Calu3 (cell line): ENCODE results near the gene FLII. TPM values are rescaled to one million over a fixed set of nuclear protein-coding genes. Genes with fewer than 3 reads are reported as not detected.
A peak's percentile ranks its signal among the peaks of the same experiment; 100 is the strongest.

Experiments
- BruUV-seq: library from RNA; stranded (reverse); fragments of 400-500 nt; replicated peaks from 2 replicates; lab custom pipeline; 2021; lab: Mats Ljungman, UMichigan
- CTCF ChIA-PET: fragments of 300-600 bp; sonication (Branson Sonifier 250); formaldehyde crosslinking; loops from one replicate; lab custom pipeline; 2022; ENCODE audit warnings: antibody characterized with exemption; lab: Charles Lee
- DNase-seq: peaks from one replicate; pipeline ENCODE4 v3.0.0; 2022
- H3K27ac Mint-ChIP-seq: one replicate; pipeline ENCODE4 v1.8.0; 2022; ENCODE audit warnings: mixed read lengths; ENCODE audit not compliant: unreplicated experiment
- H3K27me3 Mint-ChIP-seq: one replicate; pipeline ENCODE4 v1.8.0; 2022; ENCODE audit warnings: mixed read lengths; ENCODE audit not compliant: unreplicated experiment
- H3K36me3 Mint-ChIP-seq: one replicate; pipeline ENCODE4 v1.8.0; 2022; ENCODE audit warnings: mild to moderate bottlenecking, moderate library complexity, mixed read lengths; ENCODE audit not compliant: insufficient read depth, unreplicated experiment
- H3K4me1 Mint-ChIP-seq: one replicate; pipeline ENCODE4 v1.8.0; 2022; ENCODE audit warnings: mild to moderate bottlenecking, low read depth, mixed read lengths; ENCODE audit not compliant: unreplicated experiment
- H3K4me3 Mint-ChIP-seq: one replicate; pipeline ENCODE4 v1.8.0; 2022; ENCODE audit warnings: mild to moderate bottlenecking, low read depth, moderate library complexity, mixed read lengths; ENCODE audit not compliant: unreplicated experiment
- H3K9me3 Mint-ChIP-seq: one replicate; pipeline ENCODE4 v1.8.0; 2022; ENCODE audit warnings: low read depth, mixed read lengths; ENCODE audit not compliant: unreplicated experiment
- intact Hi-C: fragments of 100-400 bp; cut with micrococcal nuclease; formaldehyde crosslinking; loops from one replicate; pipeline ENCODE4 v1.10.0; 2022; ENCODE audit not compliant: unreplicated experiment
- total RNA-seq: library from RNA; stranded (reverse); gene quantifications from 2 replicates; pipeline ENCODE4 v1.2.3, GENCODE V29; 2022
- TF ChIP-seq, protein P1 (sequence below): fragments of 200-600 bp; IDR thresholded peaks from one replicate; pipeline ENCODE4 v1.8.0; 2022; ENCODE audit warnings: antibody characterized with exemption; ENCODE audit not compliant: unreplicated experiment

The FLII gene
- total RNA-seq, 1 experiment from 2014 or later = 298 TPM

DNA sequence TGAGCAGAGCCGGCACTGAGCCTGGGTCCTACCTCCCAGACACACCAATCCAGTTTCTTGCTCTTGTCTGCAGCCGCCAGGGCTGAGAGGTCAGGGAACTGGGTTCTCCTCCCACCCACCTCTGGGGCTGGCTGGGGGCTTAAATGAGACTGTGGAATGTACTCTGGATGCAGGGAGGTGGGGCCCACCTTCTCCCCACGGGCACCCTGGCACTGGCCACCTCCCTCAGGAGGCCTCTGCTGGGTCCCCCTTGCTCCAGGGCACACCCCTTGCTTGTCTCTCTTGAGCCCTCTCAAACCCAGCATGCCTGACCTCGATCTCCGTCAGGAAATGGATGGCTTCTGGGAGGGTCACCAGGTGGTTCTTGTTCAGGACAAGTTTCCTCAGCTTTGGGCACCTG is 6.4 kb downstream of the FLII start:
- no peaks in the 10 kb centered on the region for H3K27me3 Mint-ChIP-seq
- CTCF ChIA-PET = no interaction called here
- no peak overlapping the region for H3K27ac Mint-ChIP-seq
- no peaks in the 10 kb centered on the region for H3K4me1 Mint-ChIP-seq
- DNase-seq = no peak
- H3K9me3 Mint-ChIP-seq = no peaks in the 10 kb centered on the region
- BruUV-seq = no TSS peak
- TF ChIP-seq, protein P1, sequence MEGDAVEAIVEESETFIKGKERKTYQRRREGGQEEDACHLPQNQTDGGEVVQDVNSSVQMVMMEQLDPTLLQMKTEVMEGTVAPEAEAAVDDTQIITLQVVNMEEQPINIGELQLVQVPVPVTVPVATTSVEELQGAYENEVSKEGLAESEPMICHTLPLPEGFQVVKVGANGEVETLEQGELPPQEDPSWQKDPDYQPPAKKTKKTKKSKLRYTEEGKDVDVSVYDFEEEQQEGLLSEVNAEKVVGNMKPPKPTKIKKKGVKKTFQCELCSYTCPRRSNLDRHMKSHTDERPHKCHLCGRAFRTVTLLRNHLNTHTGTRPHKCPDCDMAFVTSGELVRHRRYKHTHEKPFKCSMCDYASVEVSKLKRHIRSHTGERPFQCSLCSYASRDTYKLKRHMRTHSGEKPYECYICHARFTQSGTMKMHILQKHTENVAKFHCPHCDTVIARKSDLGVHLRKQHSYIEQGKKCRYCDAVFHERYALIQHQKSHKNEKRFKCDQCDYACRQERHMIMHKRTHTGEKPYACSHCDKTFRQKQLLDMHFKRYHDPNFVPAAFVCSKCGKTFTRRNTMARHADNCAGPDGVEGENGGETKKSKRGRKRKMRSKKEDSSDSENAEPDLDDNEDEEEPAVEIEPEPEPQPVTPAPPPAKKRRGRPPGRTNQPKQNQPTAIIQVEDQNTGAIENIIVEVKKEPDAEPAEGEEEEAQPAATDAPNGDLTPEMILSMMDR = no peak
- intact Hi-C loops = no loop called here
- H3K36me3 Mint-ChIP-seq = peaks cover 67% of the 10 kb centered on the region
- no peak overlapping the region for H3K4me3 Mint-ChIP-seq

DNA sequence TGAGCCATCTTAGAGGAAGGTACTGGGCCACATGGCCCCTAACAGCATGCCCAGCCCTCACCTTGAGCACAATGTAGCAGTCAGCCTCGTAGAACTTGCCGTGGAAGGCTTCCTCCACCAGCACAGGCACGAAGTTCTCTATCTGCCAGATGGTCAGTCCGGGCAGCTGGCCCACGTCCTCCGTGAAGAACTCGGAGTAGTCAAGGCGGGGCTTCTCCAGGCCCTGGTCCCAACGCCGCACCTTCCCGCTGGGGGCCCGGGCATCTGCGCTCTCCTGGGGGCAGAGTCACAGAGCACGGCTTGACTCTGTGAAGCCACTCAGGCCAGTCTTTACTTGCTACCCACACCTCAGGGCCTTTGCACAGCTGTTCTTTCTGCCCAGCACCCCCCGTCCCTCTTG is 7.3 kb downstream of the FLII start:
- intact Hi-C loops = no loop called here
- DNase-seq = no peak
- BruUV-seq = no TSS peak
- Mint-ChIP-seq H3K36me3 (peaks cover 66% of the 10 kb centered on the region), H3K4me1 (no peaks in the 10 kb centered on the region), H3K9me3 (no peaks in the 10 kb centered on the region), H3K27ac (no peak overlapping the region), H3K4me3 (no peak overlapping the region), H3K27me3 (no peaks in the 10 kb centered on the region)
- TF ChIP-seq, protein P1 = no peak
- CTCF ChIA-PET = no interaction called here

DNA sequence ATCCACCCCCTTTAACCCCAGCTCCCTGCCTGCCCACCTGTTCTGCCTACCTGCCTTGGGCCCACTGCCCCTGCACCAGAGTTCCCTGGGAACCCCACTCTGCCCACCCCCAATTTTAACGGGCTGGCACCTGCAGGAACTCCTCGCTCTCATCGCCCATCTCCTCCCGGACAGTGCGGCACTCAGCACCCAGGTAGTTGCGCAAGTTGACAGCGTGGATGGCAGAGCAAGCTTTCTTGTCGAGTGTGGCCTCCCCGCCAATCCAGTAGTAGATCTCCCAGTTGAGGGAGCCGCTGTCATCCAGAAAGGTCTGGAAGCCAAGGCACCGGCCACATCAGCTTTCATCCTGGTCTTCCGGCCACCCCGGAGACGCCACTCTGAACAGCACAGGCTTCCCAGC is 7.8 kb downstream of the FLII start:
- H3K27me3 Mint-ChIP-seq = no peaks in the 10 kb centered on the region
- peaks cover 61% of the 10 kb centered on the region for H3K36me3 Mint-ChIP-seq
- intact Hi-C loops = no loop called here
- no peak for DNase-seq
- CTCF ChIA-PET = no interaction called here
- no peaks in the 10 kb centered on the region for H3K9me3 Mint-ChIP-seq
- TF ChIP-seq, protein P1 = no peak
- BruUV-seq = no TSS peak
- no peak overlapping the region for H3K4me3 Mint-ChIP-seq
- H3K27ac Mint-ChIP-seq = peak overlapping the region; percentile 36
- H3K4me1 Mint-ChIP-seq = no peaks in the 10 kb centered on the region

- intact Hi-C loops = no loop called here
- H3K36me3 Mint-ChIP-seq = peaks cover 59% of the 10 kb centered on the region
- H3K27me3 Mint-ChIP-seq = no peaks in the 10 kb centered on the region
- H3K4me1 Mint-ChIP-seq = no peaks in the 10 kb centered on the region
- no peak for DNase-seq
- H3K4me3 Mint-ChIP-seq = no peak overlapping the region
- H3K27ac Mint-ChIP-seq = peak overlapping the region; percentile 36
- H3K9me3 Mint-ChIP-seq = no peaks in the 10 kb centered on the region
- TF ChIP-seq, protein P1 = no peak
- no TSS peak for BruUV-seq
- CTCF ChIA-PET = no interaction called here
Measured at GRCh38 chr17:18250259-18250658, 8.3 kb downstream of the FLII start.
